Lower lobe of right lung (tissue), 2 donors: ENCODE data around the gene TBC1D2. TPM values are rescaled to one million over a fixed set of nuclear protein-coding genes. Genes with fewer than 3 reads are reported as not detected.
A peak's percentile ranks its signal among the peaks of the same experiment; 100 is the strongest.
"Not testable (repeated sequence)": the region's sequence is repeated elsewhere in the genome, so short reads cannot be mapped to it uniquely, and the experiment has no call there.

Experiments used
- ATAC-seq, 2 donors: fragments of 200-7000 bp; cut with Tn5 transposase; one replicate each; pipeline ENCODE4 v1.9.1; 2020 to 2022; ENCODE audit warnings: mild to moderate bottlenecking in 2 of 2, moderate library complexity in 2 of 2
- DNase-seq: peaks from one replicate; pipeline ENCODE4 v3.0.0-alpha.2; 2020
- H3K27ac ChIP-seq: fragments of 200-600 bp; one replicate; pipeline ENCODE4 v1.8.0; 2022
- H3K27me3 ChIP-seq: fragments of 200-600 bp; one replicate; pipeline ENCODE4 v1.8.0; 2022; ENCODE audit warnings: low read depth
- H3K36me3 ChIP-seq: fragments of 200-600 bp; one replicate; pipeline ENCODE4 v1.8.0; 2022; ENCODE audit warnings: mild to moderate bottlenecking
- H3K4me1 ChIP-seq: fragments of 200-600 bp; one replicate; pipeline ENCODE4 v1.8.0; 2022
- H3K4me3 ChIP-seq: fragments of 200-600 bp; one replicate; pipeline ENCODE4 v1.8.0; 2022; ENCODE audit warnings: mild to moderate bottlenecking
- H3K9me3 ChIP-seq: fragments of 200-600 bp; one replicate; pipeline ENCODE4 v1.8.0; 2022
- intact Hi-C: fragments of 100-400 bp; cut with DNase I; formaldehyde crosslinking; loops from one replicate; pipeline ENCODE4 v1.11.0; 2022
- total RNA-seq: library from RNA; stranded (reverse); fragmentation: NEBNext Ultra II Directional; extraction: Animal tissue kit (Norgen Biotek cat#: 25700); gene quantifications from one replicate; pipeline ENCODE4 v1.2.1, GENCODE V29; 2021
- TF ChIP-seq, protein P1 (sequence below): fragments of 200-600 bp; IDR thresholded peaks from one replicate; pipeline ENCODE4 v1.8.0; 2022; ENCODE audit warnings: antibody characterized with exemption, mild to moderate bottlenecking
- donor health status: DM: no; HTN: yes; CAD: no; lungs with severe emphysema.

The TBC1D2 gene
- total RNA-seq, 1 donor from 2014 or later = 64.3 TPM

DNA sequence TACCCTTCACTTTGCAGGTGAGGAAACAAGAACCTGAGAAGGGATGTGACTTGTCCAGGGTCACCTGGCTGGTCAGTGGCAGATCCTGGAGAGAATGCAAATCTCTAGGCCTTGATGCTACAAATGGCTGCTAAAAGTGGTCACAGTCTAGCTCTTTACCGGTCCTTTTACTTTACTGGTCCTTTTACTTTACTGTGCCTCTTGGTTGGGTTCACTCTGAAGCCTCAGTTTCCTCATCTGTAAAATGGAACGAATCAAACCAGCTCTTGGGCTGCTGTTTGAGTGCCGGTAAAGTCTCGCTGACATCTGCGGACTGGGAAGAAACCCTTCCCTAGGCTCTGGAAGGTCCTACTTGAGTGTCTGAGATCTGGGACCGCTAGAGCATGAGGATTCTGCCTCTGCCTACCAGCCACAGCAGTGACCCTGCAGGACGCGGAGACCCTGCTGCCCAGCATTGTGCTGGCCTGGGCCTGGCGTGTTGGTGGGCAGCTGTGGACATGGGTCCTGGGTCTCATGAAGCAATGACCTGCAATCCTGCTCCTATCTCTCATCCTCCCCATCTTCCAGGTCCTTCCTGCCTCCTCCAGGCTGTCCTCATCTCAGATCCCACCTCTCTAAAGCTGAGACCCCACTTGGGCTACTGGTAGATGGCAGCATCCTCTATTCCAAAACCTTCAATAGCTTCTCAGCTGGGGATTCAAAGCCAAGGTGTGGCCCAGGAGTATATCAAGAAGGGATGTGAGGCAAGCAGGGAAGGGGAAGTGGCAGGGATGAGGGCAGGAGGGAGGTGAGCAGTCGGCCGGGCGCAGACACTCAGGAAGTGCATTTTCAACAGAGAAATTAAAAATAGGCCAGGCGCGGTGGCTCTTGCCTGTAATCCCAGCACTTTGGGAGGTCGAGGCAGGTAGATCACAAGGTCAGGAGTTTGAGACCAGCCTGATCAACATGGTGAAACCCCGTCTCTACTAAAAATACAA lies 76.3 kb downstream of the TBC1D2 start:
- H3K27ac ChIP-seq = no peak overlapping the region
- ATAC-seq = no peak
- no peak for DNase-seq

DNA sequence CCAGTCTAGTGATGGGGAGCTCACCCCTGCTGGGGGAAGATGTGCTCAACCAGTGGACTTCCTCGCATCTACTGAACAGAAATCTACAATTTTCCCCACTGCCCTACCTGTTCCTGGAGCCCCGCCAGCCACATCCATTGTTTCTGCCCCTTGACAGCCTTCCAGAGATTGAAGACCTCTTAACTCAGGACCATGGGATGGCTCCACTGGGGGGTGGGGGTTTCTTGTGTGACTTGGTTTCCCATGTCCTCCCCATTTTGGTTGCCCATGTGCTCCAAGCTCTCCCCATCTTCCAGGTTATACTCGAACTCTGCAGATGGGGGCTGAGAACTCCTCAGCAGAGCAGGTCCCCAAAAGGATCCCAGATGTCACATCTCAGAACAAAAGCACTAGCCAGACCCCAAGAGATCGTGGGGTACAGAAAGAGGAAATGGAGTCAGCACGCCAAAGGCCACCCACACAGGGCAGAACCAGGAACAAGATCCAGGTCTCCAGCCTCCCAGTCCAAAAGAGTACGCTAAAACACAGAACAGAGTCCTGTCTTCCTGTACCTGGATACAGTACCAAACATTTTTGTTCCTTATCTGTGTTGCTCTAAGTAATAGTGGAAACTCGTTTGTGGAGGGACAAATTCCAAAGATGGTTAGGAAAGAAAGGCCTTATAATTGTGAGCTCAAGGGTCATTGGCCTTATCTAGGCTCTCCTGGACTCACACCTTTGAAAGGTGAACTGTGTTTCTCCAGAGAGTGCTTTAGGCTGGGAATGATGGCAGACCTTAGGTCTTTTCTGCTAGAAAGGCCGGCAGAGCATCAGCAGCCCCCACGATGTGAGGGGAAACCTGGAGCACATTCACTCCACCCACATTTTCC lies 78.8 kb downstream of the TBC1D2 start:
- ATAC-seq (peak; percentile 45 to 69), DNase-seq (no peak)
- TF ChIP-seq, protein P1, sequence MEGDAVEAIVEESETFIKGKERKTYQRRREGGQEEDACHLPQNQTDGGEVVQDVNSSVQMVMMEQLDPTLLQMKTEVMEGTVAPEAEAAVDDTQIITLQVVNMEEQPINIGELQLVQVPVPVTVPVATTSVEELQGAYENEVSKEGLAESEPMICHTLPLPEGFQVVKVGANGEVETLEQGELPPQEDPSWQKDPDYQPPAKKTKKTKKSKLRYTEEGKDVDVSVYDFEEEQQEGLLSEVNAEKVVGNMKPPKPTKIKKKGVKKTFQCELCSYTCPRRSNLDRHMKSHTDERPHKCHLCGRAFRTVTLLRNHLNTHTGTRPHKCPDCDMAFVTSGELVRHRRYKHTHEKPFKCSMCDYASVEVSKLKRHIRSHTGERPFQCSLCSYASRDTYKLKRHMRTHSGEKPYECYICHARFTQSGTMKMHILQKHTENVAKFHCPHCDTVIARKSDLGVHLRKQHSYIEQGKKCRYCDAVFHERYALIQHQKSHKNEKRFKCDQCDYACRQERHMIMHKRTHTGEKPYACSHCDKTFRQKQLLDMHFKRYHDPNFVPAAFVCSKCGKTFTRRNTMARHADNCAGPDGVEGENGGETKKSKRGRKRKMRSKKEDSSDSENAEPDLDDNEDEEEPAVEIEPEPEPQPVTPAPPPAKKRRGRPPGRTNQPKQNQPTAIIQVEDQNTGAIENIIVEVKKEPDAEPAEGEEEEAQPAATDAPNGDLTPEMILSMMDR = no peak

More for the DNA sequence above, 76.3 kb downstream of the TBC1D2 start:
- no peak overlapping the region for H3K4me3 ChIP-seq
- intact Hi-C loops = no loop called here
- TF ChIP-seq, protein P1 = no peak
- no peaks in the 10 kb centered on the region for H3K9me3 ChIP-seq
- no peaks in the 10 kb centered on the region for H3K27me3 ChIP-seq
- H3K36me3 ChIP-seq = no peaks in the 10 kb centered on the region
- peaks cover 20% of the 10 kb centered on the region for H3K4me1 ChIP-seq

DNA sequence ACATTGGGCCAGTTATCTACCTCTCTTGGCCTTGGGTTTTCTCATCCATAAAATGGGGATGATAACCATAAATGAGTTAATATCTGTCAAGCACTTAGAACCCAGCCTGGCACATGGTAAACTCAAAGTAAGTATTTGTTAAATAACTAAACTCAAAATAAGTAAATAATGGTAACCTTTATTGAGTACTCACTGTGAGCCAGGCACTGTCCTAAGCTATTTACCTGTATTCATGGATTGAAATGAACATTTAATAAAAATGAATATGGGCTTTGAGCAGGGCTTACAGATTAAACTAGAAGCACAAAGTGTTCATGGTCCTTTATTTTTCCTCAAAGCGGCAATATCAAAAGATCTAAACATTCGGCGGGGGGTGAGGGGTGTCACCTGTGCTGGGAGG lies 79.7 kb downstream of the TBC1D2 start:
- no peak overlapping the region for H3K27ac ChIP-seq
- no peaks in the 10 kb centered on the region for H3K9me3 ChIP-seq
- TF ChIP-seq, protein P1 = no peak
- H3K27me3 ChIP-seq = no peaks in the 10 kb centered on the region
- no peak overlapping the region for H3K4me3 ChIP-seq
- peaks cover 20% of the 10 kb centered on the region for H3K4me1 ChIP-seq
- DNase-seq (no peak), ATAC-seq (no peak)
- intact Hi-C loops = no loop called here
- H3K36me3 ChIP-seq = no peaks in the 10 kb centered on the region

More for the DNA sequence above, 78.8 kb downstream of the TBC1D2 start:
- intact Hi-C loops = no loop called here
- peaks cover 20% of the 10 kb centered on the region for H3K4me1 ChIP-seq
- no peak overlapping the region for H3K27ac ChIP-seq
- no peak overlapping the region for H3K4me3 ChIP-seq
- no peaks in the 10 kb centered on the region for H3K9me3 ChIP-seq
- no peaks in the 10 kb centered on the region for H3K36me3 ChIP-seq
- H3K27me3 ChIP-seq = no peaks in the 10 kb centered on the region

DNA sequence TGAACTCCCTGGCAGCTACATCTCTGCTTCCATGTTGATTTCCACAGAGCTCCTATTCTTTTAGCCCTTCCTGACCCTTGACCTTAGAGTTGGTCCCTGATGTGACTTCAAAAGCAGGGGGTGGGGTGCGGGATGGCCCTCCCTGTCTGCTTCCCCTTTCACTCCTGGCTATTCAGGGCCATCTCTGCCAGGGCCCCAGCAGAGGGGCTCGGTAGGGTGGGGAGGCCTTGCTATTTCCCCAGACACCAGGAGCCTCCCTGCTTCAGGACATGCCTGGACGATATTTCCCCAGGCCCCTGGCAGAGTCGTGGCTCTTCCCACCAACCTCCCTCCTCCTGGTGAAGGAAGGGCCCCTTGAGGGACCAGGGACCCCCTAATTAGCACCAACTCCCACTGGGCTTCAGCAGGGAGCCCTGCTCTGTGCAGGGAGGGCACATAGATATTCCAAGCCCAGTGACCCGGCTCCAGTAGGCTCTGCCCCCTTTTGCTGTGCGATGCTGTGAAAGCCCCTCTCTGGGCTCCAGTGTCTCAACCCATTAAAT lies 80.3 kb downstream of the TBC1D2 start:
- H3K4me3 ChIP-seq = no peak overlapping the region
- no peak for DNase-seq
- TF ChIP-seq, protein P1 = no peak
- no peak for ATAC-seq
- no peaks in the 10 kb centered on the region for H3K9me3 ChIP-seq
- H3K36me3 ChIP-seq = no peaks in the 10 kb centered on the region
- no peak overlapping the region for H3K27ac ChIP-seq
- no peaks in the 10 kb centered on the region for H3K27me3 ChIP-seq
- intact Hi-C loops = no loop called here
- H3K4me1 ChIP-seq = peaks cover 20% of the 10 kb centered on the region

DNA sequence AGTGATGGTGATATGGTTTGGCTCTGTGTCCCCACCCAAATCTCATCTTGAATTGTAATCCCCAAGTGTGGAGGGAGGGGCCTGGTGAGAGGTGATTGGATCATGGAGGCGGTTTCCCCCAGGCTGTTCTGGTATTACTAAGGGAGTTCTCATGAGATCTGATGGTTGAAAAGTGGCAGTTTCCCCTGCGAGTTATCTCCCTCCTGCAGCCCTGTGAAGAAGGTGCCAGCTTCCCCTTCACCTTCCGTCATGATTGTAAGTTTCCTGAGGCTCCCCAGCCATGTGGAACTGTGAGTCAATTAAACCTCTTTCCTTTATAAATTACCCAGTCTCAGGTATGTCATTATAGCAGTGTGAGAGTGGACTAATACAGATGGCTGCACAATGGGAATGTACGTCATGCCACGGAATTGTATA lies 80.9 kb downstream of the TBC1D2 start:
- intact Hi-C loops, H3K9me3 ChIP-seq, DNase-seq, H3K36me3 ChIP-seq, H3K27ac ChIP-seq, ATAC-seq, H3K27me3 ChIP-seq, H3K4me3 ChIP-seq: not testable (repeated sequence)
- peaks cover 20% of the 10 kb centered on the region for H3K4me1 ChIP-seq
